ENCODE data around the gene PROM1.

GRCh38 chr4:16120720-16121119, 36.9 kb upstream of the PROM1 start:
- TF ChIP-seq, protein P1, sequence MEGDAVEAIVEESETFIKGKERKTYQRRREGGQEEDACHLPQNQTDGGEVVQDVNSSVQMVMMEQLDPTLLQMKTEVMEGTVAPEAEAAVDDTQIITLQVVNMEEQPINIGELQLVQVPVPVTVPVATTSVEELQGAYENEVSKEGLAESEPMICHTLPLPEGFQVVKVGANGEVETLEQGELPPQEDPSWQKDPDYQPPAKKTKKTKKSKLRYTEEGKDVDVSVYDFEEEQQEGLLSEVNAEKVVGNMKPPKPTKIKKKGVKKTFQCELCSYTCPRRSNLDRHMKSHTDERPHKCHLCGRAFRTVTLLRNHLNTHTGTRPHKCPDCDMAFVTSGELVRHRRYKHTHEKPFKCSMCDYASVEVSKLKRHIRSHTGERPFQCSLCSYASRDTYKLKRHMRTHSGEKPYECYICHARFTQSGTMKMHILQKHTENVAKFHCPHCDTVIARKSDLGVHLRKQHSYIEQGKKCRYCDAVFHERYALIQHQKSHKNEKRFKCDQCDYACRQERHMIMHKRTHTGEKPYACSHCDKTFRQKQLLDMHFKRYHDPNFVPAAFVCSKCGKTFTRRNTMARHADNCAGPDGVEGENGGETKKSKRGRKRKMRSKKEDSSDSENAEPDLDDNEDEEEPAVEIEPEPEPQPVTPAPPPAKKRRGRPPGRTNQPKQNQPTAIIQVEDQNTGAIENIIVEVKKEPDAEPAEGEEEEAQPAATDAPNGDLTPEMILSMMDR (conservative IDR thresholded peaks at IDR 0.05; ENCODE audit: low read depth, low read length) = no peak
- TF ChIP-seq MAFK (IDR thresholded peaks at IDR 0.05; ENCODE audit: low read depth, low read length) (no peak), USF2 (IDR thresholded peaks at IDR 0.05; ENCODE audit: low read depth, low read length) (no peak), RCOR1 (IDR thresholded peaks at IDR 0.05; ENCODE audit: insufficient replicate concordance, low read length) (no peak), POLR2A (IDR thresholded peaks at IDR 0.05; ENCODE audit: low read depth, low read length) (no peak), RAD21 (IDR thresholded peaks at IDR 0.05; ENCODE audit: low read length) (no peak), MXI1 (IDR thresholded peaks at IDR 0.05; ENCODE audit: borderline replicate concordance, low read depth, low read length) (no peak), CEBPB (IDR thresholded peaks at IDR 0.05; ENCODE audit: low read depth, low read length) (no peak), BHLHE40 (IDR thresholded peaks at IDR 0.05; ENCODE audit: low read depth, low read length) (no peak), MAZ (IDR thresholded peaks at IDR 0.05; ENCODE audit: borderline replicate concordance, low read depth, low read length) (no peak), RFX5 (IDR thresholded peaks at IDR 0.05; ENCODE audit: low read depth, low read length) (no peak), CHD1 (IDR thresholded peaks at IDR 0.05; ENCODE audit: low read depth, low read length) (no peak)
- TF ChIP-seq, protein P2, sequence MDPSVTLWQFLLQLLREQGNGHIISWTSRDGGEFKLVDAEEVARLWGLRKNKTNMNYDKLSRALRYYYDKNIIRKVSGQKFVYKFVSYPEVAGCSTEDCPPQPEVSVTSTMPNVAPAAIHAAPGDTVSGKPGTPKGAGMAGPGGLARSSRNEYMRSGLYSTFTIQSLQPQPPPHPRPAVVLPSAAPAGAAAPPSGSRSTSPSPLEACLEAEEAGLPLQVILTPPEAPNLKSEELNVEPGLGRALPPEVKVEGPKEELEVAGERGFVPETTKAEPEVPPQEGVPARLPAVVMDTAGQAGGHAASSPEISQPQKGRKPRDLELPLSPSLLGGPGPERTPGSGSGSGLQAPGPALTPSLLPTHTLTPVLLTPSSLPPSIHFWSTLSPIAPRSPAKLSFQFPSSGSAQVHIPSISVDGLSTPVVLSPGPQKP (IDR thresholded peaks at IDR 0.05; ENCODE audit: borderline replicate concordance, low read depth, low read length) = no peak
